Fibroblast of lung (primary cell): ENCODE results near the gene CNDP1. TPM values are rescaled to one million over a fixed set of nuclear protein-coding genes. Genes with fewer than 3 reads are reported as not detected.

Experiments used
- DNase-seq, 2 donors: peaks; one replicate each; pipeline versions ENCODE4 v3.0.0 to v3.0.0-alpha.2; 2010; ENCODE audit warnings: low read depth in 2 of 2
- H2AFZ ChIP-seq: 2 replicates; pipeline ENCODE4 v1.5.1; 2012; ENCODE audit warnings: low read length, control low read depth, inconsistent platforms
- H3K27ac ChIP-seq: 2 replicates; pipeline ENCODE4 v1.5.1; 2011; ENCODE audit warnings: low read length, control low read depth; ENCODE audit not compliant: insufficient read depth
- H3K27me3 ChIP-seq: 2 replicates; pipeline ENCODE4 v1.5.1; 2011; ENCODE audit warnings: mild to moderate bottlenecking, low read length; ENCODE audit not compliant: control insufficient read depth, insufficient read depth
- H3K36me3 ChIP-seq: 2 replicates; pipeline ENCODE4 v1.5.1; 2011; ENCODE audit warnings: low read length; ENCODE audit not compliant: control insufficient read depth, insufficient read depth
- H3K4me1 ChIP-seq: 2 replicates; pipeline ENCODE4 v1.5.1; 2011; ENCODE audit warnings: low read length; ENCODE audit not compliant: control insufficient read depth, insufficient read depth; ENCODE audit errors: extremely low read depth
- H3K4me2 ChIP-seq: 2 replicates; pipeline ENCODE4 v1.5.1; 2011; ENCODE audit warnings: low read length, control low read depth; ENCODE audit not compliant: insufficient read depth; ENCODE audit errors: extremely low read depth
- H3K4me3 ChIP-seq, 4 experiments: fragments of 200-600 bp in 1 of 4; sonication (generic) in 1 of 4; replicated peaks in 1 of 4; 2 replicates each; pipeline ENCODE4 v1.5.1; 2011 to 2016; ENCODE audit warnings: low read length in 4 of 4, low read depth in 3 of 4, mild to moderate bottlenecking in 3 of 4, control low read depth in 2 of 4, inconsistent platforms in 1 of 4, mixed read lengths in 1 of 4; ENCODE audit not compliant: insufficient read depth in 1 of 4; ENCODE audit errors: control extremely low read depth in 1 of 4
- H3K79me2 ChIP-seq: 2 replicates; pipeline ENCODE4 v1.5.1; 2012; ENCODE audit warnings: mild to moderate bottlenecking, low read length, inconsistent platforms; ENCODE audit not compliant: control insufficient read depth, insufficient read depth
- H3K9ac ChIP-seq: 2 replicates; pipeline ENCODE4 v1.5.1; 2011; ENCODE audit warnings: mild to moderate bottlenecking, low read length, control low read depth; ENCODE audit not compliant: insufficient read depth
- H3K9me3 ChIP-seq: 2 replicates; pipeline ENCODE4 v1.5.1; 2012; ENCODE audit warnings: low read depth, low read length; ENCODE audit not compliant: control insufficient read depth, insufficient read depth
- H4K20me1 ChIP-seq: 2 replicates; pipeline ENCODE4 v1.5.1; 2011; ENCODE audit warnings: low read length; ENCODE audit not compliant: control insufficient read depth, insufficient read depth; ENCODE audit errors: extremely low read depth
- EZH2 ChIP-seq: IDR thresholded peaks from 2 replicates; pipeline ENCODE4 v1.5.1; 2012; ENCODE audit warnings: low read length, control low read depth, mild to moderate bottlenecking; ENCODE audit errors: missing control alignments
- polyA plus RNA-seq, 2 donors: library from polyadenylated mRNA; depleted of rRNA in 1 of 2; stranded (reverse) in 1 of 2; unstranded in 1 of 2; fragments of >200 nt; gene quantifications; 2 replicates each; pipeline ENCODE4 v1.2.1, GENCODE V29; 2011 to 2012; ENCODE audit warnings: missing spikeins in 1 of 2
- total RNA-seq: library from RNA; depleted of rRNA; stranded (reverse); fragments of >200 nt; gene quantifications from 2 replicates; pipeline ENCODE4 v1.2.1, GENCODE V29; 2014
- TF ChIP-seq, protein P1 (sequence below), 2 donors: IDR thresholded peaks in 1 of 2; conservative IDR thresholded peaks in 1 of 2; 1 replicate in 1 of 2; 2 replicates in 1 of 2; pipeline ENCODE4 v1.5.1; 2011 to 2012; ENCODE audit warnings: low read length in 2 of 2, control low read depth in 1 of 2, inconsistent platforms in 1 of 2, low read depth in 1 of 2, mild to moderate bottlenecking in 1 of 2

The CNDP1 gene
- total and polyA plus RNA-seq, 2 donors (not counting 1 experiment from before 2014, with no cell fraction given) = not detected

DNA sequence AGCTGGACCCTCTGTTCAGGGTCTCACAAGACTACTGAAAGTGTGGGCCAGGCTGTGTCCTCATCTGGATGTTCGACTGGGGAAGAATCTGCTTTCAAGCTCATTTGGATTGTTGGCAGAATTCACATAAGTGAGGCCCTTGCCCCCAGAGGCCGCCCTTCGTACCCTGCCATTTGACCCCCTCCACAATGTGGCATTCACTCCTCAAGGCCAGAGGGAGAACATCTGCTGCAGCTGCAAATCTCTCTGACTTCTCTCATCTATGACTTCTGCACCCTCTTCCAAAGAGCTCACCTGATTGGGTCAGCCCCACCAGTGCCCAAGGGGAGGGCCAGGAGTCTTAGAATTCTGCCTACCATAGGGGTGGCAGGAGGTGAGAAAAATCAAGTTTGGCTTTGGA, 42.0 kb upstream of the CNDP1 start:
- H3K36me3 ChIP-seq = no peaks in the 10 kb centered on the region
- H3K27ac ChIP-seq = no peak overlapping the region
- H3K4me1 ChIP-seq = no peaks in the 10 kb centered on the region
- no peak overlapping the region for H3K4me3 ChIP-seq
- no peaks in the 10 kb centered on the region for H4K20me1 ChIP-seq
- no peak for TF ChIP-seq EZH2
- TF ChIP-seq, protein P1, sequence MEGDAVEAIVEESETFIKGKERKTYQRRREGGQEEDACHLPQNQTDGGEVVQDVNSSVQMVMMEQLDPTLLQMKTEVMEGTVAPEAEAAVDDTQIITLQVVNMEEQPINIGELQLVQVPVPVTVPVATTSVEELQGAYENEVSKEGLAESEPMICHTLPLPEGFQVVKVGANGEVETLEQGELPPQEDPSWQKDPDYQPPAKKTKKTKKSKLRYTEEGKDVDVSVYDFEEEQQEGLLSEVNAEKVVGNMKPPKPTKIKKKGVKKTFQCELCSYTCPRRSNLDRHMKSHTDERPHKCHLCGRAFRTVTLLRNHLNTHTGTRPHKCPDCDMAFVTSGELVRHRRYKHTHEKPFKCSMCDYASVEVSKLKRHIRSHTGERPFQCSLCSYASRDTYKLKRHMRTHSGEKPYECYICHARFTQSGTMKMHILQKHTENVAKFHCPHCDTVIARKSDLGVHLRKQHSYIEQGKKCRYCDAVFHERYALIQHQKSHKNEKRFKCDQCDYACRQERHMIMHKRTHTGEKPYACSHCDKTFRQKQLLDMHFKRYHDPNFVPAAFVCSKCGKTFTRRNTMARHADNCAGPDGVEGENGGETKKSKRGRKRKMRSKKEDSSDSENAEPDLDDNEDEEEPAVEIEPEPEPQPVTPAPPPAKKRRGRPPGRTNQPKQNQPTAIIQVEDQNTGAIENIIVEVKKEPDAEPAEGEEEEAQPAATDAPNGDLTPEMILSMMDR (conservative IDR thresholded peaks at IDR 0.05 in 1 of 2, IDR thresholded peaks at IDR 0.05 in 1 of 2; ENCODE audit: low read depth in 1 of 2, low read length in 2 of 2) = no peak
- DNase-seq = no peak
- H2AFZ ChIP-seq = no peak overlapping the region
- peaks cover 6% of the 10 kb centered on the region for H3K79me2 ChIP-seq
- peaks cover 9% of the 10 kb centered on the region for H3K27me3 ChIP-seq
- no peak overlapping the region for H3K4me2 ChIP-seq
- no peak overlapping the region for H3K9ac ChIP-seq
- no peaks in the 10 kb centered on the region for H3K9me3 ChIP-seq

DNA sequence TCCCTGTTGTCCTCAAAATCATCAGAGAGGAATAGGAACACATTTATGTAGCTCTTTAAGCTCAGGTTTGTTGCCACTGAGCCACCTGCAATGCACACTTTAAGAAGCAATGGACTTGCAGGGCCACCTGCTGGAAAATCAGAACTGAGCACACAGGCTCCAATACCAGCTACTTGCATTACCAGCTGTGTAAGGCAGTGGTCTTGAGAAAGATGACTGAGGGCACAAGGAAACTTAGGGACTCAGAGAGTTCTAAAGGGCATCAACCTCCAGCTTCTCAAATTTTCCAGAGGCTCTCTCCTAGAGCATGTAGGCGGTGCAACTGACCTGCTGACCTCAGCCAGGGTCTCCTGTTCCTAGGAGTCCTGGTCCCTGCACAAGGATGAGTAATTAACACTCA, 40.6 kb upstream of the CNDP1 start:
- H3K27me3 ChIP-seq = peaks cover 9% of the 10 kb centered on the region
- no peak overlapping the region for H3K4me2 ChIP-seq
- H4K20me1 ChIP-seq = no peaks in the 10 kb centered on the region
- no peaks in the 10 kb centered on the region for H3K9me3 ChIP-seq
- no peak overlapping the region for H3K9ac ChIP-seq
- no peaks in the 10 kb centered on the region for H3K4me1 ChIP-seq
- no peaks in the 10 kb centered on the region for H3K36me3 ChIP-seq
- TF ChIP-seq, protein P1 (conservative IDR thresholded peaks at IDR 0.05 in 1 of 2, IDR thresholded peaks at IDR 0.05 in 1 of 2; ENCODE audit: low read depth in 1 of 2, low read length in 2 of 2) = peak; percentile 24 to 27
- no peak for TF ChIP-seq EZH2
- H3K27ac ChIP-seq = no peak overlapping the region
- H2AFZ ChIP-seq = no peak overlapping the region
- H3K79me2 ChIP-seq = peaks cover 12% of the 10 kb centered on the region
- DNase-seq = peak; percentile 41 to 67
- H3K4me3 ChIP-seq = no peak overlapping the region

DNA sequence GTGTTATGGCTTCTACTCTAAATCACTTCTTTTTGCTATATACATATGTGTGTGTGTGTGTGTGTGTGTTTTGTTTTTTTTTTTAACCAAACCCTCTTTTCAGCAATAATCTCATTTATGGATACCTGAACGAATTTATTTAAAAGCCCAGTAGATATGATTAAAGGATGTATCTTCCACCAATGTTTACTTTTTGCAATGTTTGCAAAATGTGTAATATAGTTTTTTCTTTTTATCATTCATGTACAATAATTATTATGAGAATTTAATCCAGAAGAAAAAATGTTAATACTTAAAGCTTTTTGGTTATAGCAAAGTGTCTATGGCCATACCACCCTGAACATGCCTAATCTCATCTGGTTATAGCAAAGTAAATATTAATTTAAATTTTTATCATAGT, 39.8 kb upstream of the CNDP1 start:
- H3K79me2 ChIP-seq = peaks cover 17% of the 10 kb centered on the region
- H3K36me3 ChIP-seq = no peaks in the 10 kb centered on the region
- H3K9me3 ChIP-seq = no peaks in the 10 kb centered on the region
- H3K4me3 ChIP-seq = no peak overlapping the region
- no peak overlapping the region for H3K4me2 ChIP-seq
- peaks cover 4% of the 10 kb centered on the region for H3K27me3 ChIP-seq
- no peak overlapping the region for H3K9ac ChIP-seq
- H2AFZ ChIP-seq = no peak overlapping the region
- no peak for DNase-seq
- no peak overlapping the region for H3K27ac ChIP-seq
- H3K4me1 ChIP-seq = peaks cover 2% of the 10 kb centered on the region
- TF ChIP-seq, protein P1 (conservative IDR thresholded peaks at IDR 0.05 in 1 of 2, IDR thresholded peaks at IDR 0.05 in 1 of 2; ENCODE audit: low read depth in 1 of 2, low read length in 2 of 2) = no peak
- no peak for TF ChIP-seq EZH2
- H4K20me1 ChIP-seq = no peaks in the 10 kb centered on the region
